NCI-H146 (cell line): ENCODE measurements around the gene RNASEH2B.
A peak's percentile ranks its signal among the peaks of the same experiment; 100 is the strongest.

Experiments
- DNase-seq: peaks from one replicate; lab custom pipeline; 2025; lab: John Stamatoyannopoulos, UW

RNASEH2B gene, protein sequence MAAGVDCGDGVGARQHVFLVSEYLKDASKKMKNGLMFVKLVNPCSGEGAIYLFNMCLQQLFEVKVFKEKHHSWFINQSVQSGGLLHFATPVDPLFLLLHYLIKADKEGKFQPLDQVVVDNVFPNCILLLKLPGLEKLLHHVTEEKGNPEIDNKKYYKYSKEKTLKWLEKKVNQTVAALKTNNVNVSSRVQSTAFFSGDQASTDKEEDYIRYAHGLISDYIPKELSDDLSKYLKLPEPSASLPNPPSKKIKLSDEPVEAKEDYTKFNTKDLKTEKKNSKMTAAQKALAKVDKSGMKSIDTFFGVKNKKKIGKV

DNA sequence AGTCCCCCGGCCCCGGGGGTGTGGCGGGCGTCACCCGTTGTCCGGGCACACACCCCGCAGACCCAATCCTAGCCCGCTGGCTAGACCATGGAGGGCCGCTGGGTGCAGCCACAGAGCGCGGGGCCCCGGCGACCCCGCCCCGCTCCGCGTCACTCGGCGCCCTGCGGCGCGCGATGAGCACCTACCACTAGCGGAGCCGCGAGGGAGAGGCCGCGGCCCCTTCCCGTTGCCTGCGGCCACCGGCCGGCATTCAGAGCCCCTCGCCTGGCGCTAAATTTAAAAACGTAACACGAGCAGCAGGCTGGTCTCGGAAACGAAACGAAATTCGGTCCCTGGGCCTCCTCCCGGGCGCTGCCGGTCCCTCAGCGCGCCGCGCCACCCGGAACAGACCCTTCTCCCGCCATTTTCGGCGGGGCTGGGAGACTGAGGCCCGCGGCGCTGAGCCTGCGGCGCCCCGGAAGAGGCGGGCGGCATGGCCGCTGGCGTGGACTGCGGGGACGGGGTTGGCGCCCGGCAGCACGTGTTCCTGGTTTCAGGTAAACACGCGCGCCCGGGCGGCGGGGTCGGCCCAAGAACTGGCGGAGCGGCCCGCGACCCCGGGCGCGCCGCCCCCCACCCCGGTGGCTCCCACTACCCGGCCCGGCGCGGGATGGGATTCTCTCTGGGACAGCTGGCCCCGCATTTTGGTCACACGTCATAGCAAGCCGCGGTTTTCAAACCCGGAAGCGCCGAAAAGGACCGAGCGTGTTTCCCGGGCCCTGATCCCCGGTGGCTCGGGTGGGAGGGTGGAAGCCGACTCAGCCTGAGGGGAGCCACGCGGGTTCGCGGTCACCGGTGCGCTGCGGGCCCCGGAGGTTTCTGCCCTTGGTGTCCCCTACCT is at the start of gene RNASEH2B:
RNASEH2B (plus strand) TSS at position 187 of the 880 bp plus-strand sequence; CDS start at position 473, 286 bp downstream.
- peak; percentile 85 for DNase-seq

DNA sequence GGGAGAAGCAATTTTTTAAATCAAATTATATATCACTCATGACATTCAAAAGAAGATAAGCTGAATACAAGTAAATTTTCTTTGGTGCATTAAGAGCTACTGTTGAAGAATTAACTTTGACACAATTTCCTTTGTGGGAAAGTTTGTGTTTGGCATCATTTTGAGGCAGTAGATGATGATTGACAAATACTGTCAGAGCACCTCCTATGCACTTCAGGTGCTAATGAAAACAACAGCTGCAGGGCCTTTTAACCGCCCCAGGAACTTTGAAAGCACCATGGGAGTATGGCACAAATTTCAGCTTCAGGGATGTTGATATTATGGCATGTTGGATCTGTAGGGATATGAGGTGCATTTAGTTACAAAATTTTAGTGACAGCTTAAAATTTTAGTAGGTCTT is 45.1 kb upstream of the RNASEH2B start:
- no peak for DNase-seq

DNA sequence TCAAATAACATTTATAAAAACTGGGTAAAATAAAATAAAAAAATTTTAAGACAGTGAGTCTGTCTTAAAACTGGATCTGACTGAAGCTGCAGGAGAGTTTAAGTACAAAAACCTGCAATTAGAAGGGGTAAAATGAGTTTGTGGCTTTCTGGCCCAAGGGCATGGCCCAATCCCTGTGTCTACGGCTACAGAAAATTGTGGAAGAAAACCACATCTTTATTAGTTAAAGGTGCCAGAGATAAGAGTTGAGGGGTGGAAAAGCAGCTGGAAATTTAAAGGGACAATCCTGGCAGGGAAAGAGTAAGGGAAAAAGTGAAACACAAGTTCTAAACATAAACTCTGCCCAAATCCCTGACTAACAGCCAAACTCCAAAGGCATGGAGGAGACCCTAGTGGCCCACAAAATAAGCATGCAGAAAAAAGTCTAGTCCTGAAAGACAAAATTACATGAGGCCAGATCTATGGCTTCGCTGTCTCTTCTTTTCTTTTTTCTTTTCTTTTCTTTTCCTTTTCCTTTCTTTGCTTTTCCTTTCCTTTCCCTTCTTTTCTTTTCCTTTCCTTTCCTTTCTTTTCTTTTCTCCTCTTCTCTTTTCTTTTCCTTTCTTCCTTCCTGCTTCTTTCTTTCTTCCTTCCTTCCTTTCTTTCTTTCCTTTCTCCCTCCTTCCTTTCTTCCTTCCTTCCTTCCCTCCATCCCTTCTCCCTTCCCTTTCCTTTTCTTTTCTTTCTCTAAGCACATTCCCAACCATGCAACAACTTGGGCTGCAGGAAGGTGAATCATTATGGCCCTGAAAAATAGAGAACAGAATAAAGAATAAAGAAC is 42.6 kb upstream of the RNASEH2B start:
- DNase-seq, result no peak

DNA sequence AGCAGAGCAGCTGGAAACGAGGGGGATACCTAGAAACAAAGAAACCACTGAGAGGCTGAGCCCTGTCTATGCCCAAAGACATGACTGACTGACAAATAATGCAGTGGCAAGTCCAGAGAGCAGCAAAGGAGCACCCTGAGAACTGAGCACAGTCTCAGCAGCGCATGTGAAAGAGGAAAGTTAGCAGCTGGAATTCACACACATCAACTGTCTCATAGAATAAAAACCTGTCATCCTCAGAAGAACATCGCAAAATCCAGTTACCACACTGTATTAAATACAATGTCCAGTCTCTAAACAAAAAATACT is 42.0 kb upstream of the RNASEH2B start:
- no peak for DNase-seq

DNA sequence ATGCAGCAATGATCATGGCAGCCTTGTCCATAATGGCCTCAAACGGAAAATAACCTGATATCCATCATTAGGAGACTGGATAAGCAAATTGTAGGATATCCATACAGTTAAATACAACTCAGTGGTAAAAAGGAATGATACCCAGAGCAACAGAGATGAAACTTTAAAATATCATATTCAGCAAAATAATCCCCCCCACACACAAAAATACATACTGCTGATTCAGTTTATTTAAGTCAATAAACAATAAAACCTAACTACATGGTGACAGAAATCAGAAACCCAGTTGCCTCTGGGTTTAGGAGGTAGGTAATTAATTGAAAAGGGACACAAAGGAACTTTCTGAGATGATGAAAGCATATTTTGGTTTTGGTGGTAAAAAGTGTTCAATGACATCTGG is 38.2 kb upstream of the RNASEH2B start:
- DNase-seq, result no peak

DNA sequence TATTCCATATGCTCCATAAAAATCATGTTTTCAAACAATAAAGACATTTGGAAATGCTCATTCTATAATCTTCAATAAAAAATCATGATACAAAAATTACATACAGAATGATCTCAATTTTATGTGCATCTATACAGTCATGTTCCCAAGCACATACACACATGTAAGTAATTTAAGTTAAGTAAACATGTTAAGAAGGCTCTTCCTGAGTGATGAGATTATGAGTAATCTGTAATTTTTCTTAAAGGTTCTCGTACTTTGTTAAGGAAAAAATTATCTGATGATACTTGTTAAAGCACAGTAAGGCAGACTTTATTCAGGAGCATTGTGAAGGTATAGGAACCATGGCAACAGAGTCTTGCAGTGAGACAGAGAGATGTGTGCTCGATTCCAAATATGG is 36.1 kb upstream of the RNASEH2B start:
- no peak for DNase-seq

DNA sequence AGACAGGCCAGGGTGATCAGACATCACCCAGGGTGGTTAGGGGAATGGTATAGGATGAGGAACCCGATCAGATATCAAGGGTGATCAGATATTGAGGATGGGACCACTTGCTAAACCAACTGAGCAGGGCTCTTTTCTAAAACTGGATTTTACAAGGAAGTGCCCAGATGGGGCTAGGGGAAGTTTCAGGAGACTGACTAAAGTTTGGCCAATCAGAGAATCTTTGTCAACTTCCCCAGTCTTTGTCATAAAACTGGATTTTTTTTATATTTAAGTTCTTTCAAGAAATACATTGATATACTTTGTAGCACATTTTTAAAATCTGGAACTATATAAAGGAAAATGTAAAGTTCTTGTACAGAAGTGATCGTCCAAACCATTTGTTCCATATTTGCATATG is 35.6 kb upstream of the RNASEH2B start:
- DNase-seq, result no peak

DNA sequence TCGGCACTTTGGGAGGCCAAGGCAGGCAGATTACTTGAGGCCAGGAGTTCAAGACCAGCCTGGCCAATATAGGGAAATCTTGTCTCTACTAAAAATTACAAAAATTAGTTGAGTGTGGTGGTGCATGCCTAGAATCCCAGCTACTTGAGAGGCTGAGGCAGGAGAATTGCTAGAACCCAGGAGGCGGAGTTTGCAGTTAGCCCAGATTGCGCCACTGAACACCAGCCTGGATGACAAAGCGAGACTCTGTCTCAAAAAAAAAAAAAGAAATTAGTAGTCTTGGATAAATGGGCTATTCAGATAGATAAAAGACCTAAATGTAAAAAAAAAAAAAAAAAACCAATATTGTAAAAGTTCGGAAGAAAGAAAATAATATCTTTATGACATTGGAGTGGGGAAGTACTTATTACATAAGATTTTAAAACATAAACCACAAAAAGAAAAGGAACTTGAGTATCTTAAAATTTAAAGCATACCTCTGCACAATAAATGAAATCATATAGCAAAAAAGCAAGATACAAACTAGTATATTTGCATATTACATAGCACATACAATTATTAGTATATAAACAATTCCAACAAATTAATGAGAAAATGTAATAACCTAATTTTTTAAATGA is 26.7 kb upstream of the RNASEH2B start:
- no peak for DNase-seq

DNA sequence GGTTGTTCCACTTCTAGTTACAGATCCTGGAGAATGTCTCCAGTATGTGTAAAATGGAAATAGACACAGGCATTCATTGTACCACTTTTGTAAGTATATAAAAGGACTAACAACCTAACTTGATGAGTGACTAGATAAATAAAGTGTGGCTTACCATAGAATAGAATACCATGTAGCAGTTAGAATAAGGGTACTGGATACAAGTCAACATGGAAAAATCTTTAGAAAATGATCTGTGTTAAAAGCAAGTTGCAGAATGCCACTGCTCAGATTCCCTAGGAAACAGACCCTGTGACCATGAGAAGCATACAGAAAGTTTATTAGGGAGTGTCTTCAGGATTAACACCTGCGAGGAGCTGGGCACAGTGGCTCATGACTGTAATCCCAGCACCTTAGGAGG is 25.9 kb upstream of the RNASEH2B start:
- no peak for DNase-seq

DNA sequence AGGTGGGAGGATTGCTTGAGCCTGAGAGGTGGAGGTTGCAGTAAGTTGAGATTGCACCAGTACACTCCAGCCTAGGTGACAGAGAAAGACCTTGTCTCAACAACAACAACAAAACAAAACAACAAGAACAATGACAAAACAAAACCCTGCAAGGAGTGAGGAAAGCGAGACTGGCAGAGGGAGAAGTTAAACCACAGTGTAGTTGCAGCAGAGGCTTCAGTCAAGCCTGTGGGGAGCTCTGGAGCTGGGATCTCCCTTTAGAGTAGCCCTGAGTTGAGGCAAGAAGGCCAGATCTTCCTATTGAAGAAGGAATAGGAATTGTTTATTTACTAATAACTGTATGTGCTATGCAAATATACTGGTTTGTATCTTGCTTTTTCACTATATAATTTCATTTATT is 25.3 kb upstream of the RNASEH2B start:
- no peak for DNase-seq

DNA sequence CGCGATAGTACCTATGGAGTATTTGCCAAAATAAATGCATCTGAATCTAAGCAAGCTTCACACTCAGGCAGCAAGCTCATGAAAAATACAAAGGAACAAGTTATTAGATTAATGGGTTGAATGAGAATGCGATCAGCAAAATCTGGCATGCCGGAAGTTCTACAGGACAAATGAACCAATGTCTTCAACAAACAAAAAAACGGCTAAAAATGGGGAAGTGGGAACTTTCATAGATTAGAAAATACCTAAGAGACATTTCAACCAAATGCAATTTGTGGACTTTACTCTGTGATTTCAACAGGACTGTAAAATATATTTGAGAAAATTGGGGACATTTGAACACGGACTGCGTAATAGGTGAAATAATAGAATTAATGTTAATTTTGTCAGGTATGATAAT is 22.4 kb upstream of the RNASEH2B start:
- no peak for DNase-seq

DNA sequence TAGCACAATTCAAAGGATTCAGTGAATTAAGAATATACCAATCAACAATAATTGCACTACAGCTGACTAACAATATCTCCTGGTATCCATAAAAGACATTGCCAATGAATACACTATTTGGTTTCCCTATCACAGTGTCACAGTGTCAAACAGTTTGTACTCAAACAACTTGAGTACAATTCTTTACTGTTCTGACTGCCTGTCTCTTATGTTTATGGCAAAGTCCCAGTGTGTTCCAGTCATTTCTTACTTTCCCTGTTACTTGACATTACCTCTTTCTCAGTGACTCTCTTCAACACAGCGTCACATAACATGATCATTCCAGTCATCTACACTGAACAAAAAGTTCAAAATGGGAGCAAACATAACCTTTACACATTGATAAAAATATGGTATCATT is 21.2 kb upstream of the RNASEH2B start:
- DNase-seq, result no peak

DNA sequence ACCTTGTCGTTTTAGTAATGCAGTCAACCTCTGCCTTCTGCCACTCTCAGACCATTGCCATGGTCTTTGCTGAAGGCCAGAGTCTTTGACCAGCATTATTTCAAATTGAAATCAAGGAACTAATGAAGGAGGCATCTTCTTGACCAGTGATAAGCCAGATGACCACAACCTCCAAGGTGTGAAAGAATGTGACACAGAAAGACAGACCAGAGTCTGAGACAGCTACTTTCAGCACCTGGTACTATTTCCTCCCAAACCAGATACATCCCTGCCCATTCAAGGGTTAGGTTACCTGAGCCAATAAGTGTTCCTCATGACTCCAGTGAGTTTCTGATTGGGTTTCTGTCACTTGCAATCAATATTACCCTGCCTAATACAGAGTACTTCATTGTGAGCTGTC is 20.3 kb upstream of the RNASEH2B start:
- DNase-seq, result no peak

DNA sequence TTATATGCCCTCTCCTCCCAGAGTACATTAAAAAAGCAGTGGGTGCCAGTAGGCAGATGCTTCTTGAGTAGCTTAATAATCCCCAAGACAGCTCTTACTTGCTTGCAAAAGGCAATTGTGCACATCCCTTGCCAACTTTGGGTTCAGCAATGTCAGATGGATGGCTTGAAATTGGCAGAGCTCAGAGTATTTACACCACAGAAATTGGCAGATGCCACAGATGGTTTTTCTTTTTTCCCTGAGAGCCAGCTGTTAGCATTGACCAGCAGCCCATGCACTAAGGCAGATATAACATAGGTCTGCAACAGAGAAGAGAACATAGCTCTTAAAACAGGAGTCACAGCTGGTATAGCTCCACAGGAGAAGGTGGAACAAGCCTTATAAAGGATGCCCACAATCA is 18.4 kb upstream of the RNASEH2B start:
- DNase-seq, result no peak

DNA sequence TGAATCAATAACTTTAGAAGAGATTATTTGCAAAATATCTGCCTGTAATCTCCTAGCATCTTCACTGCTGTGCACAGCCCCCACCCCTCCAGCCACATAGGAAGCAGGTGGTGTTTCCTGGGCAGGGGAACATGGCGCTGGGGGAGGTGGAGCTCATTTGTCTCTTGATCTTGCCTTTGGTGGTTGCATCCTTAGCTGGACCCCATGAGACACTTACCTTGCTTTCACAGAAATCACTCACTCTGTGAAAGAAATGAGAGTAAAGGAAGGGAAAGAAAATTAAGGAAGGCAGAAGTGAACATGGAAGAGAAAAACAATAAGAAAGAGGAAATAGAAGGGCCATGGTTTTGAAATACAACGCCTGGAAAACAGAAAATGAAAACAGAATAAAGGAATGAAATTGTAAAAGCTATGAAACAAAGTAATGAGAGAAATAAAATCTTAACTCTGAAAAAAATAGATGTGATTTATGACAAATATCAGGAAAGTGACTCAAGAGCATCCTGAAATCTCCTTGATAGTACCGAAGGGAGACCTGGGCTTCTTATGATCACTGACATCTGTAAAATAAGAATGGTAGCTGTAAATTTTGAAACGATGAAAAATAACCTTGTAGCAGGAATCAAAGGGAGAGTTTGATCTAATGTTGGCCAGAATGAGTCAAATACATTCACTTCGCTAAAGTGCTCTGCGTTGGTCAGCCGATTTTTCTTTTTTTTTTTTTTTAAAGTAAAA is 17.2 kb upstream of the RNASEH2B start:
- DNase-seq, result peak; percentile 3

DNA sequence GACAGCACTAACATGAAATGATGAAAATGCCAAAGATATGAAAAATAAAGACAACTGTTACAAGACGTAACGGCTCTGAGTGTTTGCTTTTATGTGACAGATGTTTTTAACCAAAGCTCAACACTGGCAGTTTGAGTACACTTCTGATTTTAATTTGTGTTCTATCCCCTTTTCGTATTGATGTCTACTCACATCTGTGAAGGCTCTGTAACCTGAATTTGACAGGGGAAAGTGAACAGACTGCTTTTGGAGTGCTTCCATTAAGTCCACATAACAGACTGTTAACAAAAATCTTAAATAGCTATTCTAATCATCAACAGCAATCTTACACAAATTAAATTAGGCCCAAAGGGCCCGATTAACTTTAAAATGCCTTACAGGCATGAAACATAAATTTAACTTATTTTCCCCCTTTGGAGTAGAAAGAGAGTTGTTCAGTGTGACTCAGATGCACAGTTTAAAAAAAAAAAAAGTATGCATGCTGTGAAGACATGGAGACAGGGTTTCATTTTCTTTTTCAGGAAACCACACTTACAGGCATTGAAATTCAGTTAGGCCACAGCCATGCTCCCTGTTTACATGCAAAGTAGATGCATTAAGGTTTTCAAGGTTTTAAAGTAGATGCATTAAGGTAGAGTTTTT is 16.3 kb upstream of the RNASEH2B start:
- no peak for DNase-seq

DNA sequence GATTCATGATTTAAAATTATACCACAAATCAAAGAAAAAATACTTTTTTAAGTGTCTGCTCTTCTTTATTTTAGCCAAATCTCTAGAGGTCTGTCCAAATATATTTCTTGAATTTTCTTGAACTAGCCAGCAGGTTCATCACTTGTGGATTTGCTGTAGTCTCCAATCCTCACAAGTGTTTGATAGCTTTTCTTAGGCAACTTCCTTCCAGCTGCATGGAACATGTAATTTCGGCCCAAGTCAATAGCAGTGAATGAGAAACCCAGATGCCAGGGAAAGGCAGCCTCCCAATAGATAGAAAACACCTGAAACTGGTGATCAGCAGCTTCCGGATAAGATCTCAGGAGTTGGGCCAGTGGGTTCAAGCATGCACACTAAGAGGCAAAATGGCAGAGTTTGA is 15.6 kb upstream of the RNASEH2B start:
- DNase-seq, result no peak

DNA sequence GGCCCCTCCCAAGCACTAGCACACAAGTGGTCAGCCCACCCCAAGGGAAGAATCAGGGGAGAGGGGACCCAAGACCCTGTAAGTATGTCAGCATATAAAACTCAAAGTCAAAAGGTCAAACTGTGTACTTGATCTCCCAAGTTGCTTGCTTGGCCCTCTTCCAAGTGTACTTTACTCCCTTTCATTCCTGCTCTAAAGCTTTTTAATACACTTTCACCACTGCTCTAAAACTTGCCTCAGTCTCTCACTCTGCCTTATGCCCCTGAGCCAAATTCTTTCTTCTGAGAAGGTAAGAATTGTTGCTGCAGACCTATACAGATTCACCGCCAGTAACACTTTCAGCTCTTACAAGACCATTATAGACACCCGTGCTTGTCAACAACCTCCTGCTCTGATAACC is 15.1 kb upstream of the RNASEH2B start:
- no peak for DNase-seq

DNA sequence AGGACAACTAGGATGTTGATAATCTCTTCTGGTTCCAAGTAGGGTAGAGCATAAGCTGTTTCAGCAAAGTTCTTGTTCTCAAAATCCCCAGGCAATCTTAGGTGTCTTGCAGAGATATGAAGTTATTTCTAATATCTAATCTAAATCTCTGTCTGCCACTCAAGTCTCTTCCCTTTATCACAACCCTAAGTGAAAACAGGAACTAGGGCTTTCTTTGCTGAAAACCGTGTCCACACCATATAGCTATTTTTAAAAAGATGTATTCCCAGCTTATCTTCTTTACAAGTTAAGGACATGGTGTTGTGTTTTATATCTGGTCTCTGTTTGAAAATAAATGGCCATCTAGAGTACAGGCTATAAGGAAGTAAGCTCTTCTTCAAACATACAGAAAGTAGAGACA is 11.3 kb upstream of the RNASEH2B start:
- no peak for DNase-seq

DNA sequence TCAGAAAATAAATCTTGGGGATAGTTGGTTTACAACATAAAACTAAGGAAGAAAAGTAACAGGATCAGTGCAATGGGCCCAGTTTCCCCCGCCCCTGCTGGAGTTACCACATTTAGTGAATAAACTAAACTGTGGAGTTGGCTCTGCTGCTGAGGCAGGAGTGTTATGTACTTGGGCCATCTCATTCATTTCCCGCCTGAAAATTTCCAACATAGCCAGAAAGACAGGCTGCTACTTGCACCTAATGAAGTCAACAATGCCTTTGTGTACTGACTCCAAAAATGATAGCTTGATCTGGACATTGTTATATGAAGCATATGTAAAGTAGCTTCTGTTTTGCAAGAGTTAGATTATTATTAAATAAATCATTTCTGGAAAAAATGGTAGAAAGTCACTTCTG is 7.9 kb upstream of the RNASEH2B start:
- no peak for DNase-seq

DNA sequence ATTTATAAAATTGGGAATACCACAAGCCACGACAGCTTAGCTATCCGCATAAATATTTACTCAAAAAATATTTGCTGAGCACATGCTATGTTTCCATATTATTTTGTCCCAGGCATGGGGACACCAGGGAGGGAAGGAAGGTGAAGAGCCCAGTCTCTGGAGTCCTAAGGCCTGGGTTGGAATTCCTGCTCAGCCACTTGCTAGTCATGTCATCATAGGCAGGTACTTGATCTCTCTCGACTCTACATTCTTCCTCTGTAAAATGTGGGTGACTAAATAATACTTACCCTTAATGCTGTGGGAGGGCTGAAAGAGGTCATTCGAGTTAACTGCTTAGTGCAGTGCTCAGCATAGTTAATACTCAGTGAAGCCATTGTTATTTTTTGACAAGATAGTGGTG is 4.3 kb upstream of the RNASEH2B start:
- no peak for DNase-seq
